Mesothelial cell of epicardium (in vitro differentiated cells): ENCODE measurements around the gene DCDC1. TPM values are rescaled to one million over a fixed set of nuclear protein-coding genes. Genes with fewer than 3 reads are reported as not detected.

Experiments used
- DNase-seq, 2 experiments: peaks; one replicate each; pipeline ENCODE4 v3.0.0; 2021; ENCODE audit warnings: low spot score in 2 of 2; ENCODE audit not compliant: unreplicated experiment in 2 of 2
- H3K27ac Mint-ChIP-seq: 2 replicates; pipeline ENCODE4 v1.8.0; 2021; ENCODE audit warnings: mixed read lengths
- H3K27me3 Mint-ChIP-seq: 2 replicates; pipeline ENCODE4 v1.8.0; 2021; ENCODE audit warnings: low read depth, mixed read lengths
- H3K36me3 Mint-ChIP-seq: 2 replicates; pipeline ENCODE4 v1.8.0; 2021; ENCODE audit warnings: mixed read lengths
- H3K4me1 Mint-ChIP-seq: 2 replicates; pipeline ENCODE4 v1.8.0; 2021; ENCODE audit warnings: mixed read lengths
- H3K4me3 Mint-ChIP-seq: 2 replicates; pipeline ENCODE4 v1.8.0; 2021; ENCODE audit warnings: mild to moderate bottlenecking, moderate library complexity, mixed read lengths
- H3K9me3 Mint-ChIP-seq: 2 replicates; pipeline ENCODE4 v1.8.0; 2021; ENCODE audit warnings: mixed read lengths
- total RNA-seq: library from RNA; stranded (reverse); gene quantifications from 3 replicates; pipeline ENCODE4 v1.2.1, GENCODE V29; 2021
- TF ChIP-seq, protein P1 (sequence below): fragments of 200-600 bp; sonication (generic); IDR thresholded peaks from one replicate; pipeline ENCODE4 v1.5.0; 2021; ENCODE audit warnings: antibody characterized with exemption; ENCODE audit not compliant: unreplicated experiment

Gene DCDC1
- total RNA-seq, 1 donor from 2014 or later = 1.2 TPM

DNA sequence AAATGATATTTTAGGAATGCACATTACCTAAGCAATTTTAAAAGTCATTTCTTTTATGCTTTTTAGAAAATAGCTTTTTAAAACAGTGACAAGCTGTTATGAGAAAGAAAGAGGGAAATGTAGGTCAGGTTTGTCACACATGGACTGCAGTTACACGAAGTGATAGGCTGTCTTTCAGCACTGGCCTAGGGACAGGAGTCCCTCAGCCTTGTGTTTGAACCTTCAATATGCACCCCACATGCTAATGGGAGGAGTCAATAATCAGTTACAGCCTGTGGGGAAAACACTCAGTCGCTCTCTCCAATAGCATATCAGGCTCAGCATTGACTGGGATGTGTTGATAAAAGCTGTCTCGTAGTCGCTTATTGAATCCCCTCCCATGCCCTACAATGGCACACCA, 45.9 kb upstream of the DCDC1 start:
- no peak for DNase-seq
- Mint-ChIP-seq H3K9me3 (peaks cover 9% of the 10 kb centered on the region), H3K36me3 (peaks cover 12% of the 10 kb centered on the region), H3K27ac (no peak overlapping the region), H3K27me3 (no peaks in the 10 kb centered on the region), H3K4me3 (no peak overlapping the region), H3K4me1 (peaks cover 6% of the 10 kb centered on the region)
- TF ChIP-seq, protein P1, sequence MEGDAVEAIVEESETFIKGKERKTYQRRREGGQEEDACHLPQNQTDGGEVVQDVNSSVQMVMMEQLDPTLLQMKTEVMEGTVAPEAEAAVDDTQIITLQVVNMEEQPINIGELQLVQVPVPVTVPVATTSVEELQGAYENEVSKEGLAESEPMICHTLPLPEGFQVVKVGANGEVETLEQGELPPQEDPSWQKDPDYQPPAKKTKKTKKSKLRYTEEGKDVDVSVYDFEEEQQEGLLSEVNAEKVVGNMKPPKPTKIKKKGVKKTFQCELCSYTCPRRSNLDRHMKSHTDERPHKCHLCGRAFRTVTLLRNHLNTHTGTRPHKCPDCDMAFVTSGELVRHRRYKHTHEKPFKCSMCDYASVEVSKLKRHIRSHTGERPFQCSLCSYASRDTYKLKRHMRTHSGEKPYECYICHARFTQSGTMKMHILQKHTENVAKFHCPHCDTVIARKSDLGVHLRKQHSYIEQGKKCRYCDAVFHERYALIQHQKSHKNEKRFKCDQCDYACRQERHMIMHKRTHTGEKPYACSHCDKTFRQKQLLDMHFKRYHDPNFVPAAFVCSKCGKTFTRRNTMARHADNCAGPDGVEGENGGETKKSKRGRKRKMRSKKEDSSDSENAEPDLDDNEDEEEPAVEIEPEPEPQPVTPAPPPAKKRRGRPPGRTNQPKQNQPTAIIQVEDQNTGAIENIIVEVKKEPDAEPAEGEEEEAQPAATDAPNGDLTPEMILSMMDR = no peak

DNA sequence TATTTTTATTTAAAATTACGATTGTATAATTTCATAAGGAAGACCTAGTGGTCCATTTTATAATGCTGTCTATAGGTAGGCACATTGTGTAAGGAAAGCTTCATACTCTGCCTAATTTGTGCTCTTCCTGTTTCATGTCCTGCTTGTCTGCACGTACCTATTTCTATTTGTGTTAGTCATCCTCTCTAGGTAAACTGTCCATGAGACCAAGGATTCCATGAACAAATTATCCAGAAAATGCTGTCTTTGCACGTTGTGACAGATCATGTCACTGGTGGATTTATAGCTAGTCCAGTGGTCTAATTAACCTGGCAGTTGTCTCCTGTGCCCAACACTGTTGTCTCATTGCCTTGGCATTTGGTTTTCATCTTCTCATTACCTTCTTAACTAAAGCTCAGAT, 44.8 kb upstream of the DCDC1 start:
- H3K4me1 Mint-ChIP-seq = no peaks in the 10 kb centered on the region
- TF ChIP-seq, protein P1 = no peak

DNA sequence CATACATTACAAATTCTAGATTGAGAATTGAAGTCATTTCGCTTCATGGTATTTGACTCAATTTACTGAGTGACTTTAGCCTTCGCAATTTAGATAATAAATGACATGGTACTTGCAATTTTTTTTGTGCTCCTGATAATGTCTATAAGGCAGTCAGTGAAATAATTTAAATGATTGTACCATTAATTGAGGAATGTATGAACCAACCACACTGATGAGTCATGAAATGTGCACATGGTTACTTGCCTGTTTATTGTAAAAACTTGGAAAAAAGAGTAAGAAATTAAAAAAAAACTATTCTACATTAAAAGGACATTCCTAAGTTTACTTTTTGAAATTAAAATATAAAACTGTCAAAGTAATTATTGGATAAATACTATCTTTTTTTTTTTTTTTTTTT, 43.4 kb upstream of the DCDC1 start:
- DNase-seq = no peak

More for the DNA sequence above, 44.8 kb upstream of the DCDC1 start:
- Mint-ChIP-seq H3K9me3 (peaks cover 9% of the 10 kb centered on the region), H3K27me3 (no peaks in the 10 kb centered on the region), H3K4me3 (no peak overlapping the region), H3K27ac (no peak overlapping the region), H3K36me3 (peaks cover 12% of the 10 kb centered on the region)
- DNase-seq = no peak

DNA sequence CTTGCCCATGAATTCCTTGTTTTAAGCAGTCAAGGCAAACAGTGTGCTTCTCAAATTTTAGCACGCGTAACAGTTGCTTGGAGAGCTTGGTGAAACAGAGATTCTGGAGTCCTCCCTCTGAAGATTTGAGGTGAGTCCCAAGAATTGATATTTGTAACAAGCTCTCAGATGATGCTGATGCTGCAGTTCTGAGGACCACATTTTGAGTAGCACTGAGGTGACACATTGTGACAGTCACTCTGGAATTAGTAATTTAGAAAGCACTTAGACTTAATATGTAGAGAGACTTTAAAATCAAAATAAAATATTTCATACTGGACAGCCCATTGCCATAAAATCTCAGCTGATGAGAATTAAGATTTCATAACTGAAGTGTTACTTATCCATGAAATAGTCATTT, 38.7 kb upstream of the DCDC1 start:
- TF ChIP-seq, protein P1 = no peak
- H3K27ac Mint-ChIP-seq = no peak overlapping the region
- no peak overlapping the region for H3K4me3 Mint-ChIP-seq
- DNase-seq = no peak
- peaks cover 9% of the 10 kb centered on the region for H3K9me3 Mint-ChIP-seq
- peaks cover 9% of the 10 kb centered on the region for H3K36me3 Mint-ChIP-seq
- H3K4me1 Mint-ChIP-seq = no peaks in the 10 kb centered on the region
- H3K27me3 Mint-ChIP-seq = no peaks in the 10 kb centered on the region

More for the DNA sequence above, 43.4 kb upstream of the DCDC1 start:
- no peak overlapping the region for H3K4me3 Mint-ChIP-seq
- peaks cover 12% of the 10 kb centered on the region for H3K36me3 Mint-ChIP-seq
- H3K4me1 Mint-ChIP-seq = no peaks in the 10 kb centered on the region
- peaks cover 9% of the 10 kb centered on the region for H3K9me3 Mint-ChIP-seq
- H3K27me3 Mint-ChIP-seq = no peaks in the 10 kb centered on the region
- TF ChIP-seq, protein P1 = no peak
- no peak overlapping the region for H3K27ac Mint-ChIP-seq

DNA sequence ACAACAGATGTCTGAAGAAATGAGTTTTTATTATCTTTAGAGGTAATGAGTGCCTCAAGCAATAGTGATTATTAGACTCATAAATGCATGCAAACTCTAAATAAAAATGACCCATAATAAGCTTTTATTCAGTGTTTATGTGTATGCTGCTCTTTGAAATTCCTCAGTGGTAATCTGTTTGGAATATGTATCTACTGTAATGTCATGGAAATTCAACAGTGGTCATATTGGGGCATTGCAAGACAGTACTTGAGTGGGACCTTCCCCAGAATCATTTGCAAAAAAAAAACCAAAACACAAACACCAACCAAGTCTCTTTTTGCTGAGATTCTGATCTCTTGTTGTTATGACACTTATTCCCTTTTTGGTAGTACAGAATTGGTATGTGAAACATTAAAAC, 35.1 kb upstream of the DCDC1 start:
- H3K27me3 Mint-ChIP-seq = no peaks in the 10 kb centered on the region
- no peak overlapping the region for H3K27ac Mint-ChIP-seq
- H3K9me3 Mint-ChIP-seq = peaks cover 11% of the 10 kb centered on the region
- DNase-seq = no peak
- no peak overlapping the region for H3K4me3 Mint-ChIP-seq
- no peaks in the 10 kb centered on the region for H3K4me1 Mint-ChIP-seq
- H3K36me3 Mint-ChIP-seq = peaks cover 16% of the 10 kb centered on the region
- TF ChIP-seq, protein P1 = no peak
